Esophagus muscularis mucosa (tissue), 3 donors: ENCODE data around the gene RFX6.

Experiments used
- POLR2A ChIP-seq: fragments of 450-650 bp; IDR thresholded peaks from one replicate; pipeline ENCODE4 v1.6.1; 2017; ENCODE audit warnings: antibody characterized with exemption, moderate library complexity, mild to moderate bottlenecking, low read depth
- POLR2AphosphoS5 ChIP-seq, 2 donors: sonication (generic); formaldehyde crosslinking; IDR thresholded peaks; one replicate each; pipeline ENCODE4 v1.6.1; 2017; ENCODE audit warnings: antibody characterized with exemption in 2 of 2
- TF ChIP-seq, protein P1 (sequence below), 3 experiments: fragments of 200-600 bp in 2 of 3; fragments of 450-650 bp in 1 of 3; sonication (generic) in 2 of 3; IDR thresholded peaks; one replicate each; pipeline ENCODE4 v1.5.1; 2017 to 2019; ENCODE audit warnings: antibody characterized with exemption in 3 of 3, mild to moderate bottlenecking in 2 of 3, moderate library complexity in 1 of 3

DNA sequence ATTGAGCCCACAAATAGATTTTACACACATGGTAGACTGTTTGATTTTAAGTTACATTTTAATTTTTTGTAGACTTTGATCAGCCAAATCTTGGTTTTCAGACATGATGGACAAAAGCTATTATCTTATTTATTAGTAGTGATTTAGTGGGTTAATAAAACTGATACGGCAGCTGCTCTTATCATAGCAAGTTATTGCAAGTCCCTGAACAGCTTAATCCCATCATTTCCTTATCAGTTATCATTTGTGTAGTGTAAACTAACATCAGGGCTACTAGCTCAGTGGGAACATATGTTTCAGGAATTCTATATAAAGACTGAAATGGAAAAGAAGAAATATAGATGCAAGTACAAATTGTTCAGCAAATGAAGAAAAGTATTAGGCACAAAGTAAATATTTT, 10.9 kb downstream of the RFX6 start:
- no peak for TF ChIP-seq POLR2AphosphoS5 (IDR thresholded peaks at IDR 0.05)
- TF ChIP-seq POLR2A = no peak
- TF ChIP-seq, protein P1, sequence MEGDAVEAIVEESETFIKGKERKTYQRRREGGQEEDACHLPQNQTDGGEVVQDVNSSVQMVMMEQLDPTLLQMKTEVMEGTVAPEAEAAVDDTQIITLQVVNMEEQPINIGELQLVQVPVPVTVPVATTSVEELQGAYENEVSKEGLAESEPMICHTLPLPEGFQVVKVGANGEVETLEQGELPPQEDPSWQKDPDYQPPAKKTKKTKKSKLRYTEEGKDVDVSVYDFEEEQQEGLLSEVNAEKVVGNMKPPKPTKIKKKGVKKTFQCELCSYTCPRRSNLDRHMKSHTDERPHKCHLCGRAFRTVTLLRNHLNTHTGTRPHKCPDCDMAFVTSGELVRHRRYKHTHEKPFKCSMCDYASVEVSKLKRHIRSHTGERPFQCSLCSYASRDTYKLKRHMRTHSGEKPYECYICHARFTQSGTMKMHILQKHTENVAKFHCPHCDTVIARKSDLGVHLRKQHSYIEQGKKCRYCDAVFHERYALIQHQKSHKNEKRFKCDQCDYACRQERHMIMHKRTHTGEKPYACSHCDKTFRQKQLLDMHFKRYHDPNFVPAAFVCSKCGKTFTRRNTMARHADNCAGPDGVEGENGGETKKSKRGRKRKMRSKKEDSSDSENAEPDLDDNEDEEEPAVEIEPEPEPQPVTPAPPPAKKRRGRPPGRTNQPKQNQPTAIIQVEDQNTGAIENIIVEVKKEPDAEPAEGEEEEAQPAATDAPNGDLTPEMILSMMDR (IDR thresholded peaks at IDR 0.05) = no peak
